GM19468 (cell line): ENCODE data around the gene PCDH9.

Experiments used
- ATAC-seq: cut with Tn5 transposase; IDR thresholded peaks from one replicate; pipeline ENCODE4 v1.9.1; 2021; ENCODE audit warnings: mild to moderate bottlenecking, moderate library complexity, moderate number of reproducible peaks; ENCODE audit not compliant: unreplicated experiment; ENCODE audit errors: extremely low read depth

The PCDH9 gene

DNA sequence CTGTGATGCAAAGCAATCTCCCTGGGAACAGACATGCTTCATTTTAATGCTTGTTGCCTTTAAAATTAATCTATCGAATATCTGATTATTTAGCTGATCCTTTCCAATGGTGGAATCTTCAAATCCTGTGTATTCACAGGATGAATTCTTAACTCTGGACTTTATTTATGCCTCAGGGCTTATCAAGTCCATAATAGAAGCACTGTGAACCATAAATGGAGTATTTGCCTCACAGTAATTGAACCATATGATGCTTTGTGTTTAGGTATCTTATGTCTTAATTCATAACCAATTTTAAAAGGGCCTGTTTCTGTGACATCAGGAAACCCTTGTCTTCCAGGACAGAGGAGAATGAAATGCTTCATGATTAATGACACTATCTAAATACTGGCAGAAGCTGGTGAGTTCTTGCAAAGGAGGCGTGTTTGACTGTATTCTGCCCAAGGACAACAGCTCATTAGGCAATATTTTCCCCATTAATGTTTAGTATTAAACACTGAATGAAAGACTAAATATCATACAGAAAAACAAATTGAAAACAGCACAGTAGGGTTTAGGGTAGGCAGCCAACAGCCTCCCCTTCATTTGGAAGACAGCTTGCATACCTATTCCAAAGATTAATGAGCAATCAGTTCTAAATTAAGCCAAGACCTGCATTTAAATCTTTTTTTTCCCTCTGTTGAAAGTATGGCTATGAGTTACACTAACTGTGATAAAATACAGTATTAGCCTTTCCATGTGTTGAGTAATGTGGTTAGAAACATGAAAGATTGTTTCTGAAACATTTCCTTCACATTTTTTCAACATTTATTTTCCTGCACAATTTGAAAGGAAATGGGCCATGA, 709.4 kb downstream of the PCDH9 start:
- ATAC-seq = no peak

GRCh38 chr13:66519259-66519658, 710.9 kb downstream of the PCDH9 start:
- no peak for ATAC-seq

DNA sequence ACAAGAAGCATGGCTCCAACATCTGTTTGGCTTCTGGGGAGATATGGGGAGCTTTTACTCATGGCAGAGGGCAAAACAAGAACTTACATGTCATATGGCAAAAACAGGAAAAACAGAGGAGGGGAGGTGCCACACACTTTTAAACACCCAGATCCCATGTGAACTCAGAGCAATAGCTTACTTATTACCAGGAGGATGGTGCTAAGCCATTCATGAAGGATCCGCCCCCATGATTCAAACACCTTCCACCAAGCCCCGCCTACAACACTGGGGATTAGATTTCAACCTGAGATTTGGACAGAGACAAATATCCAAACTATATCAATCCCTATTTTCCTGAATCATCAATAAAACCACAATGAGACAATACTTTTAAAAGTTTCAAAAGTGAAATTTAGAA, 712.1 kb downstream of the PCDH9 start:
- ATAC-seq = no peak

- ATAC-seq = no peak
Observed at GRCh38 chr13:66513728-66514127, 716.4 kb downstream of the PCDH9 start.

- no peak for ATAC-seq
Observed at GRCh38 chr13:66509175-66509574, 721.0 kb downstream of the PCDH9 start.

- no peak for ATAC-seq
Observed at GRCh38 chr13:66508153-66508909, 721.8 kb downstream of the PCDH9 start.

GRCh38 chr13:66506979-66507378, 723.2 kb downstream of the PCDH9 start:
- ATAC-seq = no peak

- no peak for ATAC-seq
Observed at GRCh38 chr13:66506051-66506777, 723.9 kb downstream of the PCDH9 start.

DNA sequence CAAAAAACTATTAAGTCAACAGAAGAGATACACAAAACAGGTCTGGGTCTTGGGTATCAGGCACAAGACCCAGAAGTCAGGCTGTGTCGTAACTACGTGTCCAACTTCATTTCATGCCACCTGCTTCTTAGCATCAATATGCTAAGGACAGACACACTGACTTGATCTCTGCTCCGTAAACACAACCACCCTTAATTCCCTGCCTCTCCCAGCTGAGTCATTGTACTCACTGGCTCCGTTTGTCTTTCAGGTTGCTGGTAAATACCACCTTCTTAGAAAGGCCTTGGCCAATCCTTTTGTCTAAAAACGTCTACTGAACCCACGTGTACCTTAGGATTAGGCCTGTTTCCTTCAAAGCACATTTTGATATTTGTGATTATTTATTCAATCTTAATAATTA, 726.2 kb downstream of the PCDH9 start:
- no peak for ATAC-seq

DNA sequence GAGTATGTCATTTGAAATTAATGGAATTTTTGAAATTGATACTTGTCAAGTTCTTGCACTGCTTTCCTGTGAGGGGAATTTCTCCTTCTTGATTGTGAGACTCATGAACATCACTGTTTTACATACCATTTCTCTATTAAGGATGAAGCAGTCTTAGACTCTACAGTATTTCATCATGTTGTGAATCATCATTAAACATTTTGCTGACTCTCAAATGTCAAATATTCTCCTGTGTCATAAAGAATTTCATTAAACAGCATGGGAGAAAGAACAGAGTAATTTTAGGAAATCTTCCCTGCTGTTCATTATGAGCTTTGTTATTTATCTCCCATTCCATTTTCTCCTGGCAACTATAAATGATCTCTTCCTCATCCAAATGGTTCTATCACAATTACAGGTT, 729.0 kb downstream of the PCDH9 start:
- ATAC-seq = no peak

GRCh38 chr13:66492479-66492878, 737.7 kb downstream of the PCDH9 start:
- peak; percentile 52 for ATAC-seq

GRCh38 chr13:66491251-66491650, 738.9 kb downstream of the PCDH9 start:
- ATAC-seq = no peak

- no peak for ATAC-seq
Observed at GRCh38 chr13:66489586-66489985, 740.5 kb downstream of the PCDH9 start.

GRCh38 chr13:66489172-66489571, 741.0 kb downstream of the PCDH9 start:
- ATAC-seq = no peak

GRCh38 chr13:66483712-66484111, 746.4 kb downstream of the PCDH9 start:
- no peak for ATAC-seq

DNA sequence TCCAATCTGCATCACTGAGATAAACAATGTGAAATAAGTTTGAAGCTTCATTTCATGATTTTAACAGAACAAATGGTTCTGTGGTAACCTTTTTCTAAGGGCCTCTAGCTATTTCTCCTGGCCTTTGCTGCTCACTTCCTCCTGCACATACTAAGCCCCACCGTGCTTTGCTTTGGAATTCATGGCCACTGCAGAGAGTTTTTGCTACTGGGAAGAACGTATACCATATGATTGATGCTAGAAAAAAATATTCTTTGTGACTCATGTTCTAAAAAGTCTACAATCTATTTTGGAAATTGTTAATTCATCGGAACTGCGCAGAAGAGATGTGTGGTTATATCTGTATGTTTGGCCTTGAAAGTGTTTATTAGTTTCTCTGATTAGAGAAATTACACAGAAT, 747.3 kb downstream of the PCDH9 start:
- no peak for ATAC-seq

GRCh38 chr13:66477816-66478215, 752.3 kb downstream of the PCDH9 start:
- no peak for ATAC-seq

DNA sequence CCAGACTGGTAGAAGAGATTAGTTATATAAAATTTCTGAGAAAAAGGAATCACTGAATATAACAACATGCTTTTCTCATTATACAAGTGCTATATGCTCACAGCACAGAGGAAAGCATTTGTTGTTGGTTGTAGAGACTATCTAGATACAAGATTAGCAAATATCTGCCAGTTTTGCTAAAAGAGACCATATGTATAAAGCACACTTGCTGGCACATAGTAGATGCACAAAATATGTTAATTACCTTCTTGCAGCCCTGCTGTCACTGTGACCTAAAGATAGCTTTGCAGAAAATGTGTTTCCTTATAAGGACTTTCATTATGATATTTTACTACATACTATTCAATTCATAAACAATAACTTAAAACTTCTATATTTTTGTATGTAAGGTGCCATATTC, 755.1 kb downstream of the PCDH9 start:
- ATAC-seq = no peak

- ATAC-seq = no peak
Observed at GRCh38 chr13:66469745-66470144, 760.4 kb downstream of the PCDH9 start.

DNA sequence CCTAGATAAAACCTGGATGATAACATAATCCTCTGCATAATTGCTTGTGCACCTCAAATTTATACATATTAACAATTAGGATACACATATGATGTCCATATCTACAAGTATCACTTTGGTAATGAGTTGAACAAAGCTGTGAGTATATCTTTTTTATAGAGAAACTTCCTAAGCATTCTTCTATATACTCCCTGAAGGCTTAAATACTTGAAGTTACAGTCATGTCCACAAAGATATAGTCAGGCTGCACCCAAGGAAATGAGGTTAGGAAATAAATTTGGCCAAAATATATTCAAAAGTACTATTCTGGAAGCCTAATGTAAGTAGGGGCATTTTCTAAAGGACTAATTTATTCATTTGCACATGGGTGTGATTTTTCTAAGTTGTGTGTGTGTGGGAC, 761.5 kb downstream of the PCDH9 start:
- no peak for ATAC-seq

DNA sequence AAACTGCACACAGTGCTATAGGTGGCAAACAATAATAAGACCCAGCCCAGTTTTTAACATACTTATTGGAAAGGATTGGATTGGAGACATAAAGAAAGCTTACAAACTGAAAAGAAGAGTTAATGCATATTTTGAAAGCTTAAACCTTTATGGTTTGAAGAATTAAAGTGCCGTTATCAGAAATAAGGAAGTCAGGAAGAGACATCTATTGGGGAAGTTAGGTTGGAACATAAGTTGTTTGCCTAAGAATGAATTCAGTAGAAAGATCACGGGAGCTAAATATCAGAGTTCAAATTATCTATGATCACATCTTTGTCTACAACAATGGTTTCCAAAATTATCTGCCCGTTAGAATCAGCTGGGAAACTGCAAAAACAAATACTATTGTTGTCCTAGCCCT, 767.9 kb downstream of the PCDH9 start:
- no peak for ATAC-seq
